Mucosa of descending colon (tissue), 3 donors: ENCODE measurements around the gene MAGEF1. TPM values are rescaled to one million over a fixed set of nuclear protein-coding genes. Genes with fewer than 3 reads are reported as not detected.

Experiments used
- ATAC-seq: fragments of 200-7000 bp; cut with Tn5 transposase; one replicate; pipeline ENCODE4 v1.9.1; 2020; ENCODE audit warnings: mild to moderate bottlenecking, moderate library complexity
- DNase-seq, 3 donors: peaks; one replicate each; pipeline ENCODE4 v3.0.0-alpha.2; 2020
- H3K36me3 ChIP-seq: fragments of 200-600 bp; one replicate; pipeline ENCODE4 v1.8.0; 2021; ENCODE audit warnings: low read depth, mild to moderate bottlenecking
- H3K4me1 ChIP-seq: fragments of 200-600 bp; one replicate; pipeline ENCODE4 v1.8.0; 2021; ENCODE audit warnings: low read depth, mild to moderate bottlenecking
- H3K4me3 ChIP-seq: fragments of 200-600 bp; one replicate; pipeline ENCODE4 v1.8.0; 2021; ENCODE audit warnings: mild to moderate bottlenecking
- H3K9me3 ChIP-seq: fragments of 200-600 bp; one replicate; pipeline ENCODE4 v1.8.0; 2021; ENCODE audit warnings: mild to moderate bottlenecking
- intact Hi-C, 2 donors: fragments of 100-400 bp; cut with DNase I in 1 of 2; cut with micrococcal nuclease in 1 of 2; formaldehyde crosslinking; loops; one replicate each; pipeline versions ENCODE4 v1.11.0 to v1.11.1; 2022; cut with DNase I, micrococcal nuclease
- total RNA-seq, 3 donors: library from RNA; stranded (reverse); fragmentation: NEBNext Ultra II Directional in 2 of 3; extraction: Animal tissue kit (Norgen Biotek cat#: 25700) in 2 of 3; gene quantifications; one replicate each; pipeline versions ENCODE4 v1.2.1 to v1.2.4, GENCODE V29; 2021 to 2023
- TF ChIP-seq, protein P1 (sequence below): fragments of 200-600 bp; IDR thresholded peaks from one replicate; pipeline ENCODE4 v1.8.0; 2022; ENCODE audit warnings: antibody characterized with exemption, mild to moderate bottlenecking
- donor health status: DM: no; HTN: no; CAD: no; lungs with moderate emphysema.
- donor health status: DM: no; HTN: no; CAD: no.
- donor health status: DM: no; HTN: yes; CAD: no.

Gene MAGEF1
- total RNA-seq, 3 donors from 2014 or later: 17.3 to 30.2 (median 24.4) TPM

DNA sequence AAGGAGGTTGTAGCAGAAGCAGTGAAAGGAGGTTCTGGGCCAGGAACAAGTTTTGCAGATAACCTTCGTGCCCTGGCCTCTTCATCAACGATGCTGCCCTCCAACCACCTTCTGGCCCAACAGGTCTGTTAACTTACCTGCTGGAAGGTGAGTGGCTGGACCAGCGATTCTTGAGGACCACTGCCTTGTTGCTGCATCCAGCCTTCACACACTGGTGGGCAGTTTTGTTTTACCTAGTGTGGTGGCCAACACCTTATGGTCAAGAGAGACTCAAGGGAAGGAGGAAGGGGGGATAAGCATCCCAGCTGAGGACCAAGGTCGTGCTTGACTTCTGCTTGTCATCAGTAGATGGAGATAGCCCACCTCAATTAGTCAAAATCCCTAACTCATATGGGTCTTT is 7.8 kb upstream of the MAGEF1 start:
- ATAC-seq: no peak
- no peak for DNase-seq
- H3K36me3 ChIP-seq: no peaks in the 10 kb centered on the region
- H3K4me3 ChIP-seq: no peak overlapping the region
- H3K4me1 ChIP-seq: no peaks in the 10 kb centered on the region
- intact Hi-C loops: no loop called here
- H3K9me3 ChIP-seq: no peaks in the 10 kb centered on the region
- TF ChIP-seq, protein P1, sequence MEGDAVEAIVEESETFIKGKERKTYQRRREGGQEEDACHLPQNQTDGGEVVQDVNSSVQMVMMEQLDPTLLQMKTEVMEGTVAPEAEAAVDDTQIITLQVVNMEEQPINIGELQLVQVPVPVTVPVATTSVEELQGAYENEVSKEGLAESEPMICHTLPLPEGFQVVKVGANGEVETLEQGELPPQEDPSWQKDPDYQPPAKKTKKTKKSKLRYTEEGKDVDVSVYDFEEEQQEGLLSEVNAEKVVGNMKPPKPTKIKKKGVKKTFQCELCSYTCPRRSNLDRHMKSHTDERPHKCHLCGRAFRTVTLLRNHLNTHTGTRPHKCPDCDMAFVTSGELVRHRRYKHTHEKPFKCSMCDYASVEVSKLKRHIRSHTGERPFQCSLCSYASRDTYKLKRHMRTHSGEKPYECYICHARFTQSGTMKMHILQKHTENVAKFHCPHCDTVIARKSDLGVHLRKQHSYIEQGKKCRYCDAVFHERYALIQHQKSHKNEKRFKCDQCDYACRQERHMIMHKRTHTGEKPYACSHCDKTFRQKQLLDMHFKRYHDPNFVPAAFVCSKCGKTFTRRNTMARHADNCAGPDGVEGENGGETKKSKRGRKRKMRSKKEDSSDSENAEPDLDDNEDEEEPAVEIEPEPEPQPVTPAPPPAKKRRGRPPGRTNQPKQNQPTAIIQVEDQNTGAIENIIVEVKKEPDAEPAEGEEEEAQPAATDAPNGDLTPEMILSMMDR: no peak

DNA sequence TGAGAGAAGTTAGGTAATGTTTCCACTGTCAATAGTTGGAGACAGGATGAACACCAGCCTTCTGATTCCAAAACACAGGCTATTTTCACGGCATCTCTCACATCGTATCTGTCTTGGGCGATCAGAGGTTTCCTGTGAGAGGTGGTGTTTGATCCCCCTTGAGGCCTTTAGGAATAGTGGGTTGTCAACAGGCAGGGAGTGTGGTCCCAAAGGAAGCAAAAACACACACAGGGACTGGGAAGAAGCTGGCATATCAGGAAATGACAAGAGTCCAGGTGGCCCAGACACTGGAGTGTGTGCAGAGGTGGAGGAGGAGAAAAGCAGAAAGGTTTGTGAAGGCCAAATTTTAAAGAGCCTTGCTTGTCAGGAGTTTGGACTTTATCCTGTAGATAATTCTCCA is 6.6 kb upstream of the MAGEF1 start:
- TF ChIP-seq, protein P1: no peak
- intact Hi-C loops: no loop called here
- Histone ChIP-seq H3K4me3 (no peak overlapping the region), H3K36me3 (no peaks in the 10 kb centered on the region), H3K4me1 (no peaks in the 10 kb centered on the region), H3K9me3 (no peaks in the 10 kb centered on the region)
- no peak for DNase-seq
- ATAC-seq: no peak

DNA sequence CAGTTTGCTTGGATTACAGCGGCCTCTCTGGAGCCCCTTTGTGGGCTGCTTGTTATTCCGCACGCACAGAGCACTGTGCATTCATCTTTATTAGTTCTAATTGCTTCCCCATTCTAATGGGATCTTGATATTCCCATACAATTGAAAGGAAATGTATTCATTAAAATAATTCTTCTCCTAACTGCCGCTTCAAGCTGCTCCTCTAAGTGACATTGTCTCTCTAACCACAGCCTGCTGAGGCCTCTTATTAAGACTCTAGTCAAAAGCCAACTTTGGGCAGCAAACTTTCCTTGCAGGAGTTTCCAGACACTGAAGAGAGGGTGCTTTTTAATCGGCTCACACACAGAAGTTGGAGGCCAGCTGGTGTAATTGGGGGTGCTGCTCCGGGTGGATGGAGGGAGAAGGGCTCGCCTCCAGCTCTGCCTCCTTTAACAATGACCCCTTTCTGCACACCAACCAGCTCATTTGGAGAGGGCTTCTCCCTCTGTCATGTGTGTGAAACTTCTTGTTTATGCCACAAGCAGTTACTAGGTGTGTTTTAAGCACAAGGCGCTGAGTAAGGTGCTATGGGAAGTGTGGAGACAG is 5.6 kb upstream of the MAGEF1 start:
- Histone ChIP-seq H3K4me3 (no peak overlapping the region), H3K36me3 (no peaks in the 10 kb centered on the region), H3K4me1 (no peaks in the 10 kb centered on the region), H3K9me3 (no peaks in the 10 kb centered on the region)
- no peak for ATAC-seq
- TF ChIP-seq, protein P1: no peak
- no peak for DNase-seq
- intact Hi-C loops: no loop called here

DNA sequence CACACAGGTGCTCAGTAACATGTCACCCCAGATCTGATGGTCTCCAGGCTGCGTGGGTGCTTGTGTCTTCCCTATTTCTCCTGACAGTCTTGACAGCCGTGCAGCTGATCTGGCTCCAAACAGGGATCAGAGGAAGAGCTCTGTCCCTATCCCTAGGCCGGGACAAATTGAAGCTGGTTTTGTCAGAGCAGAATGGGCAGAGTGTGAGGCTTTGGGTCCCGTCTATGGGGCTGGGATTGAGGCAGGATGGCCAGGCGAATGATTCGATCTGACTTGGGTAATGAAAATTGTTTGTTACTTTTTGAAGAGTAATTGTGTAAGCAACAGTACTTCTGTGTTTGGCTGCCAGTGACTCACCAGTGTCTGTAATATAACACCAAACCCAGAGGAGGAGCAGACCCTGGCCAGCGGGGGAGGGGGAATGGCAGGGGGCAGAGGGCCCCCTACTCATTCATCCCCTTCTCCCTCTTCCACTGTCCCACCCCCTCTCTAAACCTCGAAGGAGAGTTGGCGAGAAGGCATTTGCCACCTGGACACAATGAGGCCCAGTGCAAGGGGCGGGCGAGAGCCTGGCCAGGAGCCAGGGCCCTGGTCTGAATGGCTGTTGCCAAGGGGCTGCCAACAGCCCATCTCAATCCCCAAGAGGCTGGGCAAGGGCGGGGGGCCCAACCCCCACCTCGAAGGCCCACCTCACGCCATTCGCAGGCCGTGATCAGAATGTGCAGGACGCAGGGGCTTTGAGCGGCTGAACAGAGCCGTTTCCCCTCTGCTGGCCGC is 4.9 kb upstream of the MAGEF1 start:
- intact Hi-C loops: no loop called here
- DNase-seq (peak in 1 of 3 donors; percentile 45), ATAC-seq (peak; percentile 6)
- Histone ChIP-seq H3K4me1 (no peaks in the 10 kb centered on the region), H3K36me3 (no peaks in the 10 kb centered on the region), H3K9me3 (no peaks in the 10 kb centered on the region), H3K4me3 (no peak overlapping the region)
- TF ChIP-seq, protein P1: no peak

DNA sequence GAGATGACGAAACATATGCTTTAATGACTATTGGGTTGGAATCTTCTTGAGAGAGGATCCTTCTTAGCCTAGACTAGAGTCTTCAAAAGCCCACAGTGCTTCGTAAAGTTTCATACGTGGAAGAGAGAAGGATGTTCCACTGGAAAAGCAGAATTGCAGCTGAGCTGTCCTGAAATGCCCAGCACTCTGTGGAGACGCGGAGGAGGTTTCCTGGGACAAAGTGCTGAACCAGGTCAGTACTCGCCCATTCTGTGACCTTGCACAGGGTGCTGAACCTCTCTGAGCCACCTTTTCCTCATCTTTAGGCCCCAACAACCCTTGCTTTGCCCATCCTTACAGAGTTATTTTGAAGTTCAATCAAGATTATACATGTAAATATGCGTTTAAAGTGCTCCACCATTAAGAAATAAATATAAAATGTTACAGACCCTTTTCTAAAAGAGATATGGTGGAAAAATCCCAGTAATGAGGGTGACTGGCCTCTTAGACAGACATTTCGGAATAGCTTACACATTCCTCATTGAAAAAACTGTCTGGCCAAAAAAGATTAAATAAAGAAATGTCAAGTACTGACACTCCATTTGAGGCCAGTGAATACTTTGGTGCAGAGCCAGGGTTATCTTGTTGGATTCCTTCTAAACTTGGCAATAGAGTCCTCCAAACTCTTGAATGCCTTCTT is 4.2 kb upstream of the MAGEF1 start:
- H3K4me3 ChIP-seq: no peak overlapping the region
- no peaks in the 10 kb centered on the region for H3K36me3 ChIP-seq
- H3K4me1 ChIP-seq: no peaks in the 10 kb centered on the region
- H3K9me3 ChIP-seq: no peaks in the 10 kb centered on the region
- DNase-seq: no peak
- TF ChIP-seq, protein P1: no peak
- intact Hi-C loops: no loop called here
- no peak for ATAC-seq
